Measurements from ENCODE around the gene CYB561D2. TPM values are rescaled to one million over a fixed set of nuclear protein-coding genes. Genes with fewer than 3 reads are reported as not detected.
"Not testable (repeated sequence)": the region's sequence is repeated elsewhere in the genome, so short reads cannot be mapped to it uniquely, and the experiment has no call there.

The CYB561D2 gene
- total RNA-seq, 2 experiments from 2014 or later: 18.7 to 28.0 TPM

- H3K4me2 ChIP-seq (ENCODE audit: low read length): no peak within 1 kb of the TSS
- 0 out of 2 replicates have a peak, but pooled peaks cover 5% of the 10 kb centered on the region for H3K9me3 ChIP-seq (ENCODE audit: low read length)
- no peak for TF ChIP-seq CTCF (conservative IDR thresholded peaks at IDR 0.05; ENCODE audit: low read length)
- no peak for TF ChIP-seq EZH2phosphoT487 (IDR thresholded peaks at IDR 0.05; ENCODE audit: borderline replicate concordance, low read depth, low read length)
- no peaks in the 10 kb centered on the region for H3K36me3 ChIP-seq (ENCODE audit: insufficient read depth, low read length)
- H3K4me3 ChIP-seq (ENCODE audit: low read depth, low read length, poor library complexity, severe bottlenecking): no peak within 1 kb of the TSS
- no TSS peak for BruUV-seq (replicated peaks)
- H3K9me2 ChIP-seq (ENCODE audit: insufficient read depth, low read length): no peaks in the 10 kb centered on the region
- no peak for DNase-seq (ENCODE audit: low spot score)
- no peak within 1 kb of the TSS for H3K27ac ChIP-seq (ENCODE audit: low read depth, low read length, poor library complexity, severe bottlenecking)
- no peaks in the 10 kb centered on the region for H3K79me2 ChIP-seq (ENCODE audit: insufficient read depth, low read depth, low read length)
- H3K4me1 ChIP-seq (ENCODE audit: insufficient read depth, low read length, poor library complexity, severe bottlenecking): peaks cover 14% of the 10 kb centered on the region
- intact Hi-C loops (cut with micrococcal nuclease; ENCODE audit: unreplicated experiment): no loop called here
- H2AFZ ChIP-seq (ENCODE audit: low read length): no peak within 1 kb of the TSS
- no peaks in the 10 kb centered on the region for H4K20me1 ChIP-seq (ENCODE audit: insufficient read depth, low read length)
- CTCF ChIA-PET (ENCODE audit: unreplicated experiment): no interaction called here
- POLR2A ChIA-PET: no interaction called here
Measured at GRCh38 chr3:50303013-50303815, 47.4 kb upstream of the CYB561D2 start, which contains the start of gene HYAL1. Gene HYAL1, minus strand, starts transcription at chr3:50303574. Its CDS starts 618 bp downstream, at chr3:50302956.

GRCh38 chr3:50304601-50305000, 46.1 kb upstream of the CYB561D2 start:
- H3K27ac ChIP-seq (ENCODE audit: low read depth, low read length, poor library complexity, severe bottlenecking): no peak overlapping the region
- intact Hi-C loops (cut with micrococcal nuclease; ENCODE audit: unreplicated experiment): no loop called here
- no TSS peak for BruUV-seq (replicated peaks)
- H2AFZ ChIP-seq (ENCODE audit: low read length): no peak overlapping the region
- no peak overlapping the region for H3K4me3 ChIP-seq (ENCODE audit: low read depth, low read length, poor library complexity, severe bottlenecking)
- POLR2A ChIA-PET: no interaction called here
- CTCF ChIA-PET (ENCODE audit: unreplicated experiment): no interaction called here
- H3K4me2 ChIP-seq (ENCODE audit: low read length): no peak overlapping the region
- DNase-seq (ENCODE audit: low spot score): no peak
- peaks cover 10% of the 10 kb centered on the region for H3K4me1 ChIP-seq (ENCODE audit: insufficient read depth, low read length, poor library complexity, severe bottlenecking)
- H4K20me1 ChIP-seq (ENCODE audit: insufficient read depth, low read length): no peaks in the 10 kb centered on the region
- H3K9me3 ChIP-seq (ENCODE audit: low read length): peaks cover 11% of the 10 kb centered on the region; the same call in 1 of the 2 replicates
- no peaks in the 10 kb centered on the region for H3K9me2 ChIP-seq (ENCODE audit: insufficient read depth, low read length)
- no peaks in the 10 kb centered on the region for H3K79me2 ChIP-seq (ENCODE audit: insufficient read depth, low read depth, low read length)
- no peaks in the 10 kb centered on the region for H3K36me3 ChIP-seq (ENCODE audit: insufficient read depth, low read length)
- no peak for TF ChIP-seq CTCF (conservative IDR thresholded peaks at IDR 0.05; ENCODE audit: low read length)
- TF ChIP-seq EZH2phosphoT487 (IDR thresholded peaks at IDR 0.05; ENCODE audit: borderline replicate concordance, low read depth, low read length): no peak

GRCh38 chr3:50312041-50312440, 38.6 kb upstream of the CYB561D2 start:
- H2AFZ ChIP-seq (ENCODE audit: low read length); CTCF ChIA-PET (ENCODE audit: unreplicated experiment); intact Hi-C loops (cut with micrococcal nuclease; ENCODE audit: unreplicated experiment); H3K4me1 ChIP-seq (ENCODE audit: insufficient read depth, low read length, poor library complexity, severe bottlenecking); DNase-seq (ENCODE audit: low spot score); H3K27ac ChIP-seq (ENCODE audit: low read depth, low read length, poor library complexity, severe bottlenecking); H3K4me2 ChIP-seq (ENCODE audit: low read length); H3K9me3 ChIP-seq (ENCODE audit: low read length); H3K79me2 ChIP-seq (ENCODE audit: insufficient read depth, low read depth, low read length); H3K4me3 ChIP-seq (ENCODE audit: low read depth, low read length, poor library complexity, severe bottlenecking); H4K20me1 ChIP-seq (ENCODE audit: insufficient read depth, low read length); H3K36me3 ChIP-seq (ENCODE audit: insufficient read depth, low read length); POLR2A ChIA-PET; BruUV-seq (replicated peaks); H3K9me2 ChIP-seq (ENCODE audit: insufficient read depth, low read length): not testable (repeated sequence)
